GM12878 (cell line): ENCODE results near the gene BTF3L4. TPM values are rescaled to one million over a fixed set of nuclear protein-coding genes. Genes with fewer than 3 reads are reported as not detected.

Experiments used
- ATAC-seq: fragments of 200-7000 bp; cut with Tn5 transposase; 3 replicates; pipeline ENCODE4 v1.9.1; 2020; ENCODE audit warnings: mild to moderate bottlenecking, moderate library complexity
- BruUV-seq: library from RNA; stranded (reverse); fragments of 400-500 nt; replicated peaks from 2 replicates; lab custom pipeline; 2021; lab: Mats Ljungman, UMichigan
- CTCF ChIA-PET: fragments of 300-600 bp; sonication (Branson Sonifier 250); formaldehyde crosslinking; extraction: SDS; loops from one replicate; lab custom pipeline; 2021; ENCODE audit warnings: inconsistent platforms; lab: Yijun Ruan, JAX
- POLR2A ChIA-PET: fragments of 350-600 bp; formaldehyde crosslinking; extraction: SDS; loops from one replicate; lab custom pipeline; 2021; ENCODE audit warnings: inconsistent platforms; lab: Charles Lee
- RAD21 ChIA-PET: fragments of 300-600 bp; sonication (Branson Sonifier 250); formaldehyde crosslinking; loops from one replicate; lab custom pipeline; 2023; ENCODE audit warnings: antibody characterized with exemption; ENCODE audit not compliant: unreplicated experiment; lab: Charles Lee
- SMC1A ChIA-PET: fragments of 300-600 bp; sonication (Branson Sonifier 250); formaldehyde crosslinking; loops from one replicate; lab custom pipeline; 2023; ENCODE audit not compliant: unreplicated experiment, uncharacterized antibody; lab: Charles Lee
- DNase-seq: peaks from one replicate; pipeline ENCODE4 v3.0.0-alpha.2; 2011; ENCODE audit warnings: low read depth, low spot score
- FAIRE-seq: peaks from 3 replicates; lab custom pipeline; 2011; peaks lifted over from hg19 to GRCh38; lab: Jason Lieb, UNC
- H2AFZ ChIP-seq: 2 replicates; pipeline ENCODE4 v1.6.0; 2011; ENCODE audit warnings: low read depth, low read length, control low read depth; ENCODE audit not compliant: control insufficient read depth
- H3K27ac ChIP-seq: 2 replicates; pipeline ENCODE4 v1.5.1; 2011; ENCODE audit warnings: control low read depth; ENCODE audit not compliant: control insufficient read depth, insufficient read depth
- H3K27me3 ChIP-seq, 2 experiments: replicated peaks in 1 of 2; 2 replicates each; pipeline versions ENCODE4 v1.6.0 to v1.6.1; 2011; ENCODE audit warnings: low read length in 1 of 2; ENCODE audit not compliant: control insufficient read depth in 2 of 2, insufficient read depth in 2 of 2
- H3K36me3 ChIP-seq, 2 experiments: 2 replicates each; pipeline ENCODE4 v1.5.1; 2011; ENCODE audit warnings: low read length in 1 of 2; ENCODE audit not compliant: control insufficient read depth in 2 of 2, insufficient read depth in 2 of 2
- H3K4me1 ChIP-seq: 2 replicates; pipeline ENCODE4 v1.6.1; 2011; ENCODE audit warnings: mild to moderate bottlenecking, low read length, moderate library complexity, mixed read lengths; ENCODE audit not compliant: control insufficient read depth, insufficient read depth
- H3K4me2 ChIP-seq: 2 replicates; pipeline ENCODE4 v1.6.0; 2011; ENCODE audit warnings: control low read depth; ENCODE audit not compliant: control insufficient read depth, insufficient read depth
- H3K4me3 ChIP-seq: fragments of 200-600 bp; sonication (generic); 2 replicates; pipeline ENCODE4 v1.5.1; 2016
- H3K79me2 ChIP-seq: 2 replicates; pipeline ENCODE4 v1.6.0; 2011; ENCODE audit warnings: low read length; ENCODE audit not compliant: control insufficient read depth, insufficient read depth
- H3K9ac ChIP-seq: 2 replicates; pipeline ENCODE4 v1.8.0; 2011; ENCODE audit warnings: low read length, control low read depth, mixed read lengths; ENCODE audit not compliant: control insufficient read depth, insufficient read depth
- H3K9me3 ChIP-seq: replicated peaks from 3 replicates; pipeline ENCODE4 v1.5.1; 2011; ENCODE audit warnings: mild to moderate bottlenecking, low read length; ENCODE audit not compliant: control insufficient read depth, insufficient read depth
- H4K20me1 ChIP-seq: 2 replicates; pipeline ENCODE4 v1.6.0; 2011; ENCODE audit not compliant: control insufficient read depth, insufficient read depth
- CREM ChIP-seq: IDR thresholded peaks from 2 replicates; pipeline ENCODE4 v1.6.1; 2014; ENCODE audit warnings: antibody characterized with exemption, low read depth
- GATAD2B ChIP-seq: fragments of 450-650 bp; conservative IDR thresholded peaks from 2 replicates; pipeline ENCODE4 v1.6.1; 2017; ENCODE audit warnings: low read depth, mild to moderate bottlenecking, moderate library complexity
- KDM1A ChIP-seq: fragments of 200-600 bp; sonication (generic); IDR thresholded peaks from 2 replicates; pipeline ENCODE4 v1.6.1; 2016; ENCODE audit warnings: borderline replicate concordance
- MYC ChIP-seq: IDR thresholded peaks from 2 replicates; pipeline ENCODE4 v1.6.1; 2011; ENCODE audit warnings: mild to moderate bottlenecking, low read length, moderate library complexity, inconsistent platforms; ENCODE audit not compliant: insufficient read depth, insufficient replicate concordance, insufficient read length, severe bottlenecking
- NBN ChIP-seq: fragments of 450-650 bp; IDR thresholded peaks from 2 replicates; pipeline ENCODE4 v1.6.1; 2016
- NFXL1 ChIP-seq: fragments of 450-650 bp; IDR thresholded peaks from 2 replicates; pipeline ENCODE4 v1.6.1; 2017; ENCODE audit warnings: antibody characterized with exemption, mild to moderate bottlenecking, borderline replicate concordance
- NR2C1 ChIP-seq: fragments of 450-650 bp; IDR thresholded peaks from 2 replicates; pipeline ENCODE4 v1.6.1; 2017; ENCODE audit warnings: antibody characterized with exemption, mild to moderate bottlenecking, moderate library complexity
- NR2C2 ChIP-seq: IDR thresholded peaks from 2 replicates; pipeline ENCODE4 v1.6.1; 2011; ENCODE audit warnings: borderline replicate concordance, low read depth; ENCODE audit not compliant: control insufficient read depth, insufficient read length
- PAX8 ChIP-seq: fragments of 450-650 bp; IDR thresholded peaks from 2 replicates; pipeline ENCODE4 v1.6.1; 2017; ENCODE audit warnings: mild to moderate bottlenecking, moderate library complexity
- RCOR1 ChIP-seq: conservative IDR thresholded peaks from 2 replicates; pipeline ENCODE4 v1.6.1; 2012; ENCODE audit warnings: low read depth, low read length, improper control_type of control experiment
- SP1 ChIP-seq: IDR thresholded peaks from one replicate; pipeline ENCODE4 v1.6.1; 2011; ENCODE audit warnings: low read depth, low read length
- SUZ12 ChIP-seq: fragments of 200-600 bp; sonication (generic); IDR thresholded peaks from one replicate; pipeline ENCODE4 v1.6.1; 2018; ENCODE audit warnings: antibody characterized with exemption, mild to moderate bottlenecking; ENCODE audit not compliant: unreplicated experiment
- TCF3 ChIP-seq: IDR thresholded peaks from 2 replicates; pipeline ENCODE4 v1.6.1; 2012; ENCODE audit warnings: low read depth, mild to moderate bottlenecking, low read length, borderline replicate concordance; ENCODE audit not compliant: insufficient read depth
- YY1 ChIP-seq: IDR thresholded peaks from 2 replicates; pipeline ENCODE4 v1.6.1; 2011; ENCODE audit warnings: low read depth, mild to moderate bottlenecking, low read length
- ZSCAN29 ChIP-seq: fragments of 450-650 bp; IDR thresholded peaks from 2 replicates; pipeline ENCODE4 v1.6.1; 2017; ENCODE audit warnings: mild to moderate bottlenecking, moderate library complexity
- WGBS: methylation state at CpG from one replicate; pipeline ENCODE4 v1.1.6; 2016; ENCODE audit warnings: low lambda C conversion rate; ENCODE audit not compliant: insufficient replicate concordance, insufficient coverage; ENCODE audit errors: missing lambda C conversion rate; 5-methylcytosine and 5-hydroxymethylcytosine counted together
- in situ Hi-C: fragments of 300-500 bp; cut with MboI; formaldehyde crosslinking; loops from 9 replicates; pipeline ENCODE4 v1.14.3; 2018; ENCODE audit warnings: mixed read lengths
- intact Hi-C: fragments of 100-400 bp; cut with micrococcal nuclease; formaldehyde crosslinking; loops from one replicate; pipeline ENCODE4 v1.14.2; 2022; ENCODE audit not compliant: unreplicated experiment
- polyA plus RNA-seq, 11 experiments: library from polyadenylated mRNA; depleted of rRNA in 4 of 11; unstranded in 6 of 11; stranded (reverse) in 5 of 11; fragments of >200 nt; fragmentation: Nextera tagmentation in 4 of 11; fragmentation: Illumina TruSeq in 1 of 11; extraction: Ambion mirVana in 4 of 11; extraction: Trizol in 1 of 11; gene quantifications; 1 replicate in 1 of 11; 2 replicates in 10 of 11; pipeline versions ENCODE4 v1.2.1 to v1.2.3, GENCODE V29; 2011 to 2016; ENCODE audit warnings: inconsistent platforms in 2 of 11, missing spikeins in 2 of 11, low read depth in 1 of 11
- total RNA-seq, 4 experiments: library from RNA; depleted of rRNA in 3 of 4; stranded (reverse); fragments of >200 nt in 3 of 4; fragmentation: Illumina TruSeq in 1 of 4; extraction: Trizol in 1 of 4; gene quantifications; 2 replicates each; pipeline versions ENCODE4 v1.2.1 to v1.2.3, GENCODE V29; 2013 to 2021
- TF ChIP-seq, protein P1 (sequence below): fragments of 450-650 bp; IDR thresholded peaks from 2 replicates; pipeline ENCODE4 v1.6.1; 2016; ENCODE audit warnings: mild to moderate bottlenecking
- TF ChIP-seq, protein P2 (sequence below): IDR thresholded peaks from 2 replicates; pipeline ENCODE4 v1.6.1; 2012; ENCODE audit warnings: low read depth, low read length, improper control_type of control experiment
- TF ChIP-seq, protein P3 (sequence below): fragments of 450-650 bp; IDR thresholded peaks from 2 replicates; pipeline ENCODE4 v1.6.1; 2017; ENCODE audit warnings: mild to moderate bottlenecking, low read depth, inconsistent platforms; ENCODE audit not compliant: poor library complexity, severe bottlenecking

The BTF3L4 gene
- total and polyA plus RNA-seq, 10 of the 15 experiments (the other 5 are each of a cell fraction or from before 2014, with no cell fraction given), result 25.0 to 76.9 (median 66.8) TPM

DNA sequence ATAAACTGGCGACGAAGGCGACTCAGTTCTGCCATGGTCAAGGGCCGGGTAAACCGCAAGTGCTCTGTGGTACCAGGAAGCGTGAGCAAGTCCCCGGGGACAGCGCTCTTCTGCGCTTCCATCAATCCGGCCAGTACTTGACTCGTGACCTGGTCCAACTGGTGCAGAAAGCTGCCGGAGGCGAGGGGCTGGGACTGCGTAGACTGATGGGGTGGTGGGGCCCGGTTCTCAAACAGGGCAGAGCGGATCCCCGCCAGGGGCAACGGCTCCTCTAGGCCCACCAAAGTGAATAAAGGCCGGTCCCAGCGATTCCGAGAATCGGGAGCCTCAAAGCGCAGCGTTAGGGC is 23.3 kb upstream of the BTF3L4 start (continued):
- peak; percentile 94 for TF ChIP-seq ZSCAN29
- no peak for TF ChIP-seq NR2C2
- no peak for TF ChIP-seq YY1
- peak; percentile 49 for TF ChIP-seq GATAD2B
- TF ChIP-seq KDM1A, result no peak
- TF ChIP-seq, protein P1, sequence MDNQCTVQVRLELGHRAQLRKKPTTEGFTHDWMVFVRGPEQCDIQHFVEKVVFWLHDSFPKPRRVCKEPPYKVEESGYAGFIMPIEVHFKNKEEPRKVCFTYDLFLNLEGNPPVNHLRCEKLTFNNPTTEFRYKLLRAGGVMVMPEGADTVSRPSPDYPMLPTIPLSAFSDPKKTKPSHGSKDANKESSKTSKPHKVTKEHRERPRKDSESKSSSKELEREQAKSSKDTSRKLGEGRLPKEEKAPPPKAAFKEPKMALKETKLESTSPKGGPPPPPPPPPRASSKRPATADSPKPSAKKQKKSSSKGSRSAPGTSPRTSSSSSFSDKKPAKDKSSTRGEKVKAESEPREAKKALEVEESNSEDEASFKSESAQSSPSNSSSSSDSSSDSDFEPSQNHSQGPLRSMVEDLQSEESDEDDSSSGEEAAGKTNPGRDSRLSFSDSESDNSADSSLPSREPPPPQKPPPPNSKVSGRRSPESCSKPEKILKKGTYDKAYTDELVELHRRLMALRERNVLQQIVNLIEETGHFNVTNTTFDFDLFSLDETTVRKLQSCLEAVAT, result 0 out of 2 replicates have a peak, but pooled peaks have one; percentile 29
- 0 out of 2 replicates have a peak, but pooled peaks have one; percentile 28 for TF ChIP-seq NBN
- no peak for TF ChIP-seq TCF3
- no peak for TF ChIP-seq PAX8
- TF ChIP-seq, all 136 proteins: peak for 13

DNA sequence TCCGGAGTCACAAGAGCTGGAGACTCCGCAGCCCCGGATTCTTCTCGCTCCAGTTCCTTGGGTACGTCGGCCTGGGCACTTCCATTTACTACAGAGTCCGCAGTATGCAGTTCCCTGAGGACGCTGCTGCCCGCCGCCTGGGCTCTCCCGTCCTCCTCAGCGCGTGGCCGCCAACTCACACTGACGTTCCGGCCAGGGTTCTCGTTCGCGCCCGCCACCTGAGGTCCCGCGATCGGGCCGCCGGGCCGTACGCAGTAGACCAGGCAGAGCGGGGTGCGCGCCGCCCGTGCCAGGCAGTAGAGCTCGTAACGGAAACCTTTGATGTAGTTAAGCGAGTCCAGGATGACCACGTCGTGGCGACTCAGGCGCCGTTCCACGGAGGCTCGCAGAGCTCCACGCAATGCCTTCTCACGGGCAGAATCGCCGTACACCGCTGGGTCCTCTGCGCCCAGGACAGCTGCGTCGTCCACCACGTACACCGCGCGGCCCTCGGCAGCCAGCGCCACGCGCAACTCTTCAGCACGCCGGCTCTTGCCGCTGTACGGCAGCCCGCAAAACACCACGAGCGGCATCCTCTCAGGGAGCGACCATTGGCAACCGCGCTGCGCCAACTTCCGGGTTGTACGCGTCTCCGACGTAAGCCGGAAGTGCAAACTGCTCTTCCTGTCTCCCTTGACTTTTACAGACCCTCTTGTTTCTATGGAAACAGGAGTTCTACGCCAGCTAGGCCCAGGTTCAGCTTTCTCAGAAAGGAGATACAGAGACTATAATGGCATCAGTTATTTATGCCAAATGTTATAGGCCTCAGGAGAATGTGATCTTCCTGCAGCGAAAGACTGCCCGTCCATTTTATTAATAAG is 22.7 kb upstream of the BTF3L4 start, which contains the start of gene KTI12:
Gene KTI12, minus strand, starts transcription at position 621 of the 860 bp plus-strand sequence. Its CDS starts 49 bp downstream, at position 572.
- 2% methylated on average over 78 of the region's 78 CpGs for WGBS
- H3K4me3 ChIP-seq, result peak within 1 kb of the TSS; percentile 78
- intact Hi-C loops, result loop anchor here (1.0 kb wide), 1 partner anchor 23 kb away; the partner anchor contains the start of gene BTF3L4
- H2AFZ ChIP-seq, result peak within 1 kb of the TSS; percentile 85
- no peaks in the 10 kb centered on the region for H3K9me3 ChIP-seq
- ATAC-seq (peak; percentile 90), FAIRE-seq (peak; percentile 82), DNase-seq (peak; percentile 60)
- peak within 1 kb of the TSS; percentile 92 for H3K4me2 ChIP-seq
- BruUV-seq, result TSS peak; percentile 86
- peaks cover 12% of the 10 kb centered on the region for H3K4me1 ChIP-seq
- H3K27me3 ChIP-seq, result no peaks in the 10 kb centered on the region
- ChIA-PET CTCF (interaction anchor here (1.4 to 2.1 kb wide), 3 partner anchors 17 to 136 kb away, joined by 6 to 10 read pairs (median 7); partner anchors contain the start of genes BTF3L4 and TXNDC12), RAD21 (interaction anchor here (0.8 to 1.3 kb wide), 5 partner anchors 21 to 332 kb away, joined by 3 to 4 read pairs (median 3); partner anchors contain the start of genes NRDC and TXNDC12), POLR2A (interaction anchor here (0.9 to 6.0 kb wide), 7 partner anchors 13 to 273 kb away, joined by 3 to 37 read pairs (median 5); partner anchors contain the start of genes BTF3L4 and TXNDC12), SMC1A (interaction anchor here (1.1 to 3.6 kb wide), 3 partner anchors 16 to 154 kb away, joined by 5 to 13 read pairs (median 7); partner anchors contain the start of gene BTF3L4)
- H3K79me2 ChIP-seq, result peaks cover 40% of the 10 kb centered on the region
- no peaks in the 10 kb centered on the region for H4K20me1 ChIP-seq
- H3K36me3 ChIP-seq, result peaks cover 0 to 5% of the 10 kb centered on the region in 2 experiments; a peak in 1 of 4 replicates
- H3K27ac ChIP-seq, result peak within 1 kb of the TSS; percentile 83
- in situ Hi-C loops, result no loop called here
- H3K9ac ChIP-seq, result peak within 1 kb of the TSS; percentile 85
- TF ChIP-seq RCOR1 (no peak), CREM (peak; percentile 69), KDM1A (no peak), NR2C1 (peak; percentile 85), SUZ12 (no peak), NFXL1 (no peak), SP1 (no peak), MYC (peak; percentile 86)
- TF ChIP-seq, protein P2, sequence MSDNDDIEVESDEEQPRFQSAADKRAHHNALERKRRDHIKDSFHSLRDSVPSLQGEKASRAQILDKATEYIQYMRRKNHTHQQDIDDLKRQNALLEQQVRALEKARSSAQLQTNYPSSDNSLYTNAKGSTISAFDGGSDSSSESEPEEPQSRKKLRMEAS, result peak; percentile 48; the same call in 1 of the 2 replicates
- TF ChIP-seq, protein P3, sequence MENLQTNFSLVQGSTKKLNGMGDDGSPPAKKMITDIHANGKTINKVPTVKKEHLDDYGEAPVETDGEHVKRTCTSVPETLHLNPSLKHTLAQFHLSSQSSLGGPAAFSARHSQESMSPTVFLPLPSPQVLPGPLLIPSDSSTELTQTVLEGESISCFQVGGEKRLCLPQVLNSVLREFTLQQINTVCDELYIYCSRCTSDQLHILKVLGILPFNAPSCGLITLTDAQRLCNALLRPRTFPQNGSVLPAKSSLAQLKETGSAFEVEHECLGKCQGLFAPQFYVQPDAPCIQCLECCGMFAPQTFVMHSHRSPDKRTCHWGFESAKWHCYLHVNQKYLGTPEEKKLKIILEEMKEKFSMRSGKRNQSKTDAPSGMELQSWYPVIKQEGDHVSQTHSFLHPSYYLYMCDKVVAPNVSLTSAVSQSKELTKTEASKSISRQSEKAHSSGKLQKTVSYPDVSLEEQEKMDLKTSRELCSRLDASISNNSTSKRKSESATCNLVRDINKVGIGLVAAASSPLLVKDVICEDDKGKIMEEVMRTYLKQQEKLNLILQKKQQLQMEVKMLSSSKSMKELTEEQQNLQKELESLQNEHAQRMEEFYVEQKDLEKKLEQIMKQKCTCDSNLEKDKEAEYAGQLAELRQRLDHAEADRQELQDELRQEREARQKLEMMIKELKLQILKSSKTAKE, result no peak
